Activated naive CD4-positive, alpha-beta T cell treated with Interleukin-2 at 50 U/mL for 16 hours (primary cell): Measurements from ENCODE around the gene MTX1.

Source experiments
- DNase-seq: peaks from one replicate; pipeline ENCODE4 v3.0.0-alpha.2; 2020

Gene MTX1

GRCh38 chr1:155174324-155175280, 33.9 kb upstream of the MTX1 start:
- peak; percentile 56 for DNase-seq

DNA sequence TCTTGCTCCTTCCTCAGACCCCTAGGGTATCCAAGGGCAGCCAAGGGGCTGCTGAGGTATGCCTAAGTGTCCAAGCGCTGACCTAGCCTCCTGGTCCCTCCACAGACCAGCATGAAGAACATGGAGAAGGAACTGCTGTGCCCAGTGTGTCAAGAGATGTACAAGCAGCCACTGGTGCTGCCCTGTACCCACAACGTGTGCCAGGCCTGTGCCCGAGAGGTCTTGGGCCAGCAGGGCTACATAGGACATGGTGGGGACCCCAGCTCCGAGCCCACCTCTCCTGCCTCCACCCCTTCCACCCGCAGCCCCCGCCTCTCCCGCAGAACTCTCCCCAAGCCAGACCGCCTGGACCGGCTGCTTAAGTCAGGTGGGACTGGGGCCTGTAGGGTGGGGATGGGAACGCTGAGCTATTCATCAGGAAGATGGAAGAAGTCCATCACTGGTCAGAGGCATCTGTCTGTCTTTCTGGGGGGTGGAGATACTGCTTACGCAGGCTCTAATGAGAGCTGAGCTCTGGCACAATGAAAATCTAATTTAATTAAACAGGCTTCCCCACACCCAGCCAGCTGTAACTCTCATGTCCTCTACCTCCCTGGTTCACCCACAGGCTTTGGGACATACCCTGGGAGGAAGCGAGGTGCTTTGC, 33.1 kb upstream of the MTX1 start:
- no peak for DNase-seq

GRCh38 chr1:155175927-155176371, 32.5 kb upstream of the MTX1 start:
- peak; percentile 21 for DNase-seq

DNA sequence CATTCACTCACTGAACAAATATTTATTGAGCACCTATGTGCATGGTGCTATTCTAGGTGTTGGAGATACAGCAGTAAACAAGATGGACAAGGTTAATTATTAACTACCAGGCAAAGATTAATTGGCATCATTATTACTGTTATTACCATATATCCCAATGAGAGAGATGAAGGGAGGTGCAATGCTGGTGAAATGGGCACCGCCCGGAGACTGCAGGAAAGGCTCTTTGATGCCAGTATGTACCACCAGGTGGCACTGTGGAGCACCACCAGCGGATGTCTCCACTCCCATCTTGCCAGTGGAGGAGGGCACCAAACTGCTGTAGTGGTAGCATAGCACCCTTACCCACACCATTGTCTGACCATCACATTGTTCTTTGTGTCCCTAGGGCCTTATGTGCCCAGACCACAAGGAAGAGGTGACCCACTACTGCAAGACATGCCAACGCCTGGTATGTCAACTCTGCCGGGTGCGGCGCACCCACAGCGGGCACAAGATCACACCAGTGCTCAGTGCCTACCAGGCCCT, 31.9 kb upstream of the MTX1 start:
- peak; percentile 86 for DNase-seq

GRCh38 chr1:155177192-155177917, 31.1 kb upstream of the MTX1 start:
- no peak for DNase-seq

DNA sequence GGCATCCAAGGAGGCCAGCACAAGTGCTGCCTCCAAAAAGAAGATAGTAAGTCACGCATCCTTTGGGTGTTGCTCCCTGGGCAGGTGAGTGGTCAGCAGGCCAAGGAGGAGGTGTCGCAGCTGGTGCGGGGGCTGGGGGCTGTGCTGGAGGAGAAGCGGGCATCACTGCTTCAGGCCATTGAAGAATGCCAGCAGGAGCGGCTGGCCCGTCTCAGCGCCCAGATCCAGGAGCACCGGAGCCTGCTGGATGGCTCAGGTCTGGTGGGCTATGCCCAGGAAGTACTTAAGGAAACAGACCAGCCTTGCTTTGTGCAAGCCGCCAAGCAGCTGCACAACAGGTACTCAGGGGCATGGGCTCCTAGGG, 30.6 kb upstream of the MTX1 start:
- no peak for DNase-seq

GRCh38 chr1:155178441-155179111, 29.9 kb upstream of the MTX1 start:
- DNase-seq = no peak

DNA sequence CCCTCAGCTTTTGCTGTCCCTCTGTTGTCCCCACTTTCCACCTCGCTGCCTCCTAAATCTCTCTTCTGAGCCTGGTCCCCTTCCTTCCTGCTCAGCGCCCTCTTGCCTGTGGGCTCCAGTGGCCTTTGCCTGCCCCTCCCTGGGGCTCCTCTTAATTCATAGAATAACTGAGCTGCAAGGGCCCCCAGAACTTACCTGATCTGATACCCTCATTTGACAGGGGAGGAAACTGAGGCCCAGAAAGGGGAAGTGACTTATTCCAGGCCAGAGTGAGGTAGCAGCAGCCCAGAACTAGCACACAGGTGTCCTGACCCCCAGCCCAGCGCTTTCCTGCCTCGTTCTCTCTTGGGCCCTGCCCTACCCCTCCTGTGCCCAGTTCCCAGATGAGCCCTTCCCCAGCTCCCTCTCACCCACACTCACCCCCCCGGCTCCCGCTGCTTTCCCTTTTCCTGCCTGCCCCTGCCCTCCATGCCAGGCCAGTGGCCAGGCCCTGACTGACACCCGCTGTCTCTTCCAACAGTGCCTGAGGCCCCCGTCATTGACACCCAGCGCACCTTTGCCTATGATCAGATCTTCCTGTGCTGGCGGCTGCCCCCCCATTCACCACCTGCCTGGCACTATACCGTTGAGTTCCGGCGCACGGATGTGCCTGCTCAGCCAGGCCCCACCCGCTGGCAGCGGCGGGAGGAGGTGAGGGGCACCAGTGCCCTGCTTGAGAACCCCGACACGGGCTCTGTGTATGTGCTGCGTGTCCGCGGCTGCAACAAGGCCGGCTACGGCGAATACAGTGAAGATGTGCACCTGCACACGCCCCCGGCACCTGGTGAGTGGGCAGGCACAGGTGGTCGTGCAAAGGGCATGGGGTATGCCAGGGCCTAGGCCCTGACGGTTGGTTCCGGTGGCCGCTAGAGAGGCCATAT, 29.1 kb upstream of the MTX1 start:
- no peak for DNase-seq

GRCh38 chr1:155181371-155182051, 27.0 kb upstream of the MTX1 start:
- no peak for DNase-seq

GRCh38 chr1:155182052-155182550, 26.4 kb upstream of the MTX1 start:
- no peak for DNase-seq

- no peak for DNase-seq
Measured at GRCh38 chr1:155183775-155184221, 24.7 kb upstream of the MTX1 start.

GRCh38 chr1:155184351-155184811, 24.1 kb upstream of the MTX1 start:
- no peak for DNase-seq

DNA sequence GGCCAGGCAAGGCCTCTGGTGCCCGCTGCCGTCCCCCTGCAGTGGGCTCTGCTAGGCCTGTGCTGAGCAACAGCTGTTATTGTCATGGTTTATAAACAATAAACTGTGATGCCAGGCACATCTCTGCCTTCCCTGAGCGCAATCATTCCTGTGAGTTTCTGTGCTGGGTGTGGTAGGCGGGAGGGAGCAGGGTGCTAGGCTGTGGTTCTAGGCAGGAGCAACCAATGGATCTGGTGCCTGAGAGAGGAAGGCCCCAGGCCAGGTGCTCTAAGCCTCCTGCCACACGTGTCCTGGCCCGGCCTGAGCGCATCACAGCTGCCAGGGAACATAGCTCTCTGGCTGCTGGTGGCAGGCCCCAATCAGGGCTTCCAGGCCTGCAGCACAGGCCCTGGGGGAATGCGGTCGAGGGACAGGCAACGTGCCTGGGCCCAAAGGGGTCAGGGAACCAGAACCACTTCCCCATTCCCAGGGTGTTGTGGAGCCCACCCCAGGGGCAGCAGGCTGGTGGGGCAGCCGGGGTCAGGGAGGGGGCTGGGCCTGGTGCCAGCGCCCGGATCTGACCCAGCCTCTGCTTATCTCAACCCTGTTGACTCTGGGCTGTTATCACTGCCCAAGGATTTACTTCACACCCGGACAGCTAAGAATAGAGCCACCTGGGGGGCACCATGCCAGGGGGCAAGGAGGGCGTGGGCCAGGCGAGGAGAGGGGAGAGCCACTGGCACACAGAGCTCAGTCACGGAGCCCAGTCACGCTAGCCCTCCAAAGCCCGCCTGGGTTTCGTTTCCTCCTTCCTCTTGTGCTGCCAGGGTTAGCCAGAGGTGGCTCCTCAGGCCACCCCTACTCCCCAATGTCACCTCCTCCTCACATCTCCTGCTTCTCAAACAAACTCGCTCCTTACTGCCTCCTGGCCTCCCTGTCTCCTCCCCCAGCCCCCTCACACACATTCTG, 23.4 kb upstream of the MTX1 start:
- no peak for DNase-seq

- no peak for DNase-seq
Measured at GRCh38 chr1:155185783-155186066, 22.8 kb upstream of the MTX1 start.

DNA sequence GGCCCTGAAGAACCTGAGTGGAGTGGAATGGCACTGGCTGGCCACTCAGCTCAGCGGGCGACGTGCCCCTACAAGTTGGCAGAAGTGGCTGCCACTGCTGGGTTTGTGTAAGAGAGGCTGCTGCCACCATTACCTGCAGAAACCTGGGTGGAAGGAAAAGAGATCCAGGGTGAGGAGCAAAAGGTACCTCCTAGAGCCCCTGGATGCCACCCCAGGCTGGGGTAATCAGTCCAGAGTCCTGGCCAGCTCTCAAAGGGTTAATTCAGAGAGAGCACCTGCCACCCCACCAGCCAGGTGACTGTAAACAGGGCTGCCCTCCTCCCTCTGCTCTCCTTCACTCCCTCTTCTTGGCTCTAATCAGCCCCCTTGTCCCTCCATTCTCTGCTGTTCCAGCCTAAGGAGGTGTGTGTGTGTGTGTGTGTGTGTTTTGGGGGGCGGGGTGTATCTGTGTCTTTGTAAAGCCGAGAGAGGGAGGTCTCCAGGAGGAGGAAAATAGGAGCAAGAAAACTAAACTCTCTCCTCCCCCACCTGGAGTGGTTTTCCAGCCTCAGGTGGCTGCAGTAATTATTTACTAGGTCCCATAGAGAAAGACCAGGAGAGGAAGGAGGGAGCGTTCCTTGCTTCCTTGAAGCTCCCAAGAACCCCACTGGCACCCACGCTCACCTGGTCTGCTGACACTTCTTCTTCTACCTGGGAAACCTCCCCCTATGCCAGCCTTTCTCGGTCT, 22.3 kb upstream of the MTX1 start:
- DNase-seq = no peak

DNA sequence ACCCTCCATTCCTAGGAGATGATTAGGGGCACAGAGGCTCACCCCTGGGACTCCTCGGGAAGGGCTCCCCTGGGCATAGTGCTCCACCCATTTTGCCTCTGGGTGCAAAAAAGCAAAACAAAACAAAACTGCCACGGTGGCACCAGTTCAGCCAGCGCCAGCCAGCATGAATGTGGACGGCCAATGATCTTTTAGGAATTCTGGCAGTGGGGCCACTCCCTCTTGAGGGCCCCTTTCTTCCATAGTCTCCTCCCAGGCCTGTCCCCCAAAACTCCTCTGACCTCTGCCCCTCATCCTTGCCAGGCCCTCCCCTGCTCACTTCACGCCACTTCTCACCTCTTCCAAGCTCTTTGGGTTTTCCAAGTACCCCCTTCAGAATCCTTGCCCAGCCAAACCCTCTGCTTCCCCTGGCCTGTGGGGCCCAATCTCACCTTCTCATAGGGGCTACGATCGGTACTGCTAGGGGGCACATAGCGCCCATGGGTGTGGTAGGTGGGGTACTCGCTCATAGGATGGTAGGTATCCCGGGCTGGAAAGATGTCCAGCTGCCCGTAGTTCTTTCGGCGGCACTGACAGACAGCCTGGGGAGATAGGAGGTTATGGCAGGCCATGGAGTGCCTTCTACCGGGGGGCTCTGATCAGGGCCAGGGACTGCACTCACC, 21.6 kb upstream of the MTX1 start:
- no peak for DNase-seq

DNA sequence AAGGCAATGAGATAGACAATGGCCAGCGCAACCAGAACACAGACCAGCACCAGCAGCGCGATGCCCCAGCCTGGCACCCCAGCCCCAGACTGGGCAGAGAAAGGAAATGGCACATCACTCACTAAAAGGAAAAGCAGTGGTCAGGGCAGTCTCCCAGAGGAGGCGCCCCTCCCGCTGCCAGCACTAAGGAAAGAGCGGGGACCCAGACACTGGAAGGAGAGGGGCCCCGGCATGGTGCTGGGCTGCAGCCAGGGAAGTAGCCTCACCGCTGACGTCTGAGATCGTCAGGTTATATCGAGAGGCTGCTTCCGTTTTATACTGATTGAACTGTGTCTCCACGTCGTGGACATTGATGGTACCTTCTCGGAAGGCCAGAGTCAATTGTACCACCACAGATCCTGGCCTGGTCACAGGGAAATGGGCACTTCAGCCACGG, 21.0 kb upstream of the MTX1 start:
- no peak for DNase-seq

GRCh38 chr1:155188268-155188667, 20.2 kb upstream of the MTX1 start:
- no peak for DNase-seq
